HEK293 (cell line): Measurements from ENCODE around the gene SLC39A3.

Experiments
- ZNF292 ChIP-seq: fragments of 450-650 bp; formaldehyde crosslinking; IDR thresholded peaks from 2 replicates; pipeline ENCODE4 v1.5.1; 2016; ENCODE audit warnings: low read depth, missing biosample characterization, missing genetic modification characterization, borderline replicate concordance
- ZNF555 ChIP-seq: fragments of 450-650 bp; formaldehyde crosslinking; conservative IDR thresholded peaks from 2 replicates; pipeline ENCODE4 v1.5.1; 2017; ENCODE audit warnings: missing biosample characterization, mild to moderate bottlenecking, missing genetic modification characterization, inconsistent platforms

SLC39A3 gene

DNA sequence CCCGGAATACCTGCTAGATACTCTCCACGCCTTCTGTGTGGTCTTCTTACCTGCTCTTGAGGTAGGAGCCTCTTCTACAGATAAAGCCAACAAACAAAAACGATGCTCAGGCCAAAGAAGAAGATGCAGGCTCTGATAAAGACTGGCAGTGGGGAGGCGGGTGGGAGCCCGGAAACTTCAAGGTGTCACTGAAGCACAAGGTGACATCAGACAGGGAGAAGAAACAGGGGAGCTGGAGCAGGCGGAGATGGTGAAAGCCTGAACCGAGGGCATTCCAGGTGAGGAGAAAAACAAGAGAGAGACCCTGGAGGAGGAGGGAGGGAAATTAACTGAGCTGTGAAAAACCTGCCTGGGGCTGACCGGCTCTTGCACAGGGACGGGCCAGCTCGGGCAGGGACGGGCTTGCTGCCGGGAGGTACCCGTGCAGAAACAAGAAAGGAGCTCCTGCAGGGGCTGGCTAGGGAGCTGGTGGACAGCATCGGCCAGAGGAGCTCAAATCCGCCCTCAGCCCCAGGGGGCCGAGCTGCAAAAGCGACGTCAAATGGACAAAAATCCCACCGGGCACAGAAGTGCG is 56.3 kb downstream of the SLC39A3 start (continued):
- TF ChIP-seq ZNF555 (tag by site-specific recombination) (no peak), ZNF292 (no peak)
